ENCODE results near the gene FAM111B.
"Not testable (repeated sequence)": the region's sequence is repeated elsewhere in the genome, so short reads cannot be mapped to it uniquely, and the experiment has no call there.

GRCh38 chr11:59093576-59093975 is 13.5 kb upstream of the FAM111B start:
- TF ChIP-seq POLR2A, TAF1, SPI1, POLR2AphosphoS5 (IDR thresholded peaks at IDR 0.05; ENCODE audit: low read depth, low read length): not testable (repeated sequence)

All from GM12891 (cell line).